ENCODE data around the gene TCHH. TPM values are rescaled to one million over a fixed set of nuclear protein-coding genes. Genes with fewer than 3 reads are reported as not detected.
"Not testable (repeated sequence)": the region's sequence is repeated elsewhere in the genome, so short reads cannot be mapped to it uniquely, and the experiment has no call there.

TCHH gene
- total RNA-seq = 0.08 TPM

- no peak for ATAC-seq
Measured at GRCh38 chr1:152115344-152115743, at the start of gene TCHH. Gene TCHH (minus strand): TSS chr1:152115444. CDS start chr1:152114080, 1,364 bp downstream.

- ATAC-seq = peak; percentile 77
Measured at GRCh38 chr1:152164517-152165136, 49.4 kb upstream of the TCHH start.

- ATAC-seq = peak; percentile 63
Measured at GRCh38 chr1:152162792-152163463, 47.7 kb upstream of the TCHH start.

- no peak for ATAC-seq
Measured at GRCh38 chr1:152160576-152160975, 45.3 kb upstream of the TCHH start.

- peak; percentile 71 for ATAC-seq
Measured at GRCh38 chr1:152159144-152159543, 43.9 kb upstream of the TCHH start, which contains the start of gene RPTN. Gene RPTN (minus strand): TSS chr1:152159228. CDS start chr1:152157889, 1,339 bp downstream.

- no peak for ATAC-seq
Measured at GRCh38 chr1:152153996-152154395, 38.8 kb upstream of the TCHH start.

GRCh38 chr1:152151646-152152045, 36.4 kb upstream of the TCHH start:
- no peak for ATAC-seq

GRCh38 chr1:152148981-152149380, 33.7 kb upstream of the TCHH start:
- no peak for ATAC-seq

- no peak for ATAC-seq
Measured at GRCh38 chr1:152148051-152148450, 32.8 kb upstream of the TCHH start.

GRCh38 chr1:152145769-152146168, 30.5 kb upstream of the TCHH start:
- peak; percentile 43 for ATAC-seq

- not testable (repeated sequence) for ATAC-seq
Measured at GRCh38 chr1:152144674-152145183, 29.5 kb upstream of the TCHH start.

GRCh38 chr1:152143150-152143887, 28.1 kb upstream of the TCHH start:
- ATAC-seq = no peak

- ATAC-seq = peak; percentile 81
Measured at GRCh38 chr1:152141971-152142584, 26.8 kb upstream of the TCHH start.

GRCh38 chr1:152137215-152137614, 22.0 kb upstream of the TCHH start:
- ATAC-seq = no peak

- ATAC-seq = no peak
Measured at GRCh38 chr1:152130186-152130585, 14.9 kb upstream of the TCHH start.

GRCh38 chr1:152127673-152128072, 12.4 kb upstream of the TCHH start:
- ATAC-seq = no peak

- no peak for ATAC-seq
Measured at GRCh38 chr1:152125834-152126443, 10.7 kb upstream of the TCHH start.

- ATAC-seq = no peak
Measured at GRCh38 chr1:152118915-152119314, 3.7 kb upstream of the TCHH start.

- no peak for ATAC-seq
Measured at GRCh38 chr1:152112885-152113432, 2.3 kb downstream of the TCHH start.

GRCh38 chr1:152112101-152112884, 3.0 kb downstream of the TCHH start:
- no peak for ATAC-seq

- ATAC-seq = peak; percentile 44
Measured at GRCh38 chr1:152111515-152111968, 3.7 kb downstream of the TCHH start.

All from esophagus mucosa (tissue), 1 donor.